ENCODE results near the gene CNGB1.
"Not testable (repeated sequence)": the region's sequence is repeated elsewhere in the genome, so short reads cannot be mapped to it uniquely, and the experiment has no call there.

Gene CNGB1

DNA sequence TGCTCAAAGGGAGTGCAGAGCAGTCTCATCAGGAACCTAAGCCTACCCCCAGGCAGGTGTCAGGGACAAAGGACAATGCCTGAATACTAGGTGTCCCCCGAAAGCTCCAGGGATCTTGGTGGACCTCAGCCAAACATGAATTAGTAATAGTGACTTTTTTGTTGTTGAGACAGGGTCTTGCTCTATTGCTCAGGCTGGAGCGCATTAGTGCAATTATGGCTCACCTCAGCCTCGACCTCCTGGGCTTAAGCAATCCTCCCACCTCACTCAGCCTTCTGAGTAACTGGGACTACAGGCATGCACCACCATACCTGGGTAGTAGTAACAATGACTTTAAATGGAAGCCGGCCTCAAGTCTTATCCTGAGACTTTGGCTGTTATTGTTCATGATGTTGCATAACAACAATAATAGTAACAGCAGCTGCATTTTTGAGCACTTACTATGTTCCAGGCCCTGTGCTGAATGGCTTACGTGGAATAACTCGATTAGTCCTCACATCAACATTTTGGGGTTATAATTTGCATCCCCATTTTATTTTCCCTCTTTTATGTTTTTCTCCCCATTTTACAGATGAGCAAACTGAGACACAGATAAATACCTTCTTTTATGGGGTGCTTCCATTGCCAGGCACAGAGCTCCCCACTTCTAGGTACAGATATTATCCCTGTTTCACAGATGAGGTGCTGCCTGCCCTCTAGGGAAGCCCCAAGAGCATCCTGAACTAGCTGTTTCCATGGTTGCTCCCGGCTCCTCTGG lies 19.5 kb downstream of the CNGB1 start:
- no peak for DNase-seq (ENCODE audit: low spot score)

DNA sequence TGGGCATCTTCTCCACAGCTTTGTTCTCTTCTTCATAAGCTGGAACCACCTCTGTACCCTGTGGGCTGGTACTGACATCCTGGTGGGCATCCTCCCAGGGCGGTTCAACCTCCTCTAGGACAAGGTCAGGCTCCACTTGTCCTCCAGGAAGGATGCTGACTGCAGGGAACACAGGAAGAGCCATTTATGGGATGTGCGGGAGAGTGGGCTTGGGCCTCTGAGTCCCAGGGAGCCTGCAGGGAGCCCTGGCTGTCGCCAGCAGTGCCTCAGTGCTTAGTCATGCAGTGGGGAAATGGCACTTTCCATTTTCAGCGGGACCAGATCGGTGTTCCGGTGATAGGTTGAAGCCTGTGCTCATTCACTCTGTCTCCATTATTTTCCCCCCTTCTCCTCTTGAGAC lies 20.5 kb downstream of the CNGB1 start:
- DNase-seq (ENCODE audit: low spot score), result no peak

DNA sequence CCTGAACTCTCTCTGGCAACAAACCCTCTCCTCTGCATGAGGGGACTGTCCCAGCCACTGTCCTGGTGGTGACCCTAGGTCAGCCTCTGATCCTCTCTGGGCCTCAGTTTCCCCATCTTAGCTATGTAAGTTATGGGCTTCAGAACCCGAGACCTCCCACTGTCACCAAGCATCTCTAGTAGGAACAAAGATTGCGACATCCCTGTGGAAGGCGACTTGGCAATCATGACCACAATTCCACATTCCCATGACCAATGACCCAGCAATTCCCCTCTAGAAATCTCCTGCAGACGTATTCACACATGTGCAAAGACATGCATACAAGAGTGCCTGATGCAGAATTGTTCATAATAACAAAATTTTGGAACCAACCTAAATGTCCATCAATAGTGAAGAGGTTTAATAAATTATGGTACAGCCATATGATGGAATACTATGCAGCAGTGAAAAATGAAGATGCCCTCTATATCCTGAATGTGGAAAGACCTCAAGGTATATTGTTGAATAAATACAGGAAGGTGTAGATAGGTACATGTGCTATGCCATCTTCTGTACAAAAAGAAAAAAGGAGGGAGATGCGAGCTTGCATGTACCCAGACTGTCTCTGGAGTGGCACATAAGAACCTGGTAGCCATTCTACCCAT lies 21.2 kb downstream of the CNGB1 start:
- DNase-seq (ENCODE audit: low spot score), result no peak

DNA sequence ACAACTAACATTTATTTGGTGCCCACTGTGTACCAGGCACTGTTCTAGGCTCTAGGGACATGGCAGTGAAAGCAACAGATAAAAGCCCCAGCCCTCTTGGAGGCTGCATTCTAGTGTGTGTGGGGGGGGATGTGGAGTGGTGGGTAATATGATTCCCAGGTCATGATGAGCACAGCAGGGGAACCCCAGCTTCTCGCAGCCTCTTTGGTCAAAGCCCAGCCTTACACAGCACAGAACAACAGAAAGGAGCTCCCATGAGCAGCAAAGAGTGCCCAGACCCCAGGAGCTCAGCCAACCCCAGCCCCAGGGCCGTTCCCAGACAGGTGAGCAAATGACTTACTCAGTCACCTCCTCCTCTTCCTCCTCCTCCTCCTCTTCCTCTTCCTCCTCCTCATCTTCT lies 21.9 kb downstream of the CNGB1 start:
- no peak for DNase-seq (ENCODE audit: low spot score)

DNA sequence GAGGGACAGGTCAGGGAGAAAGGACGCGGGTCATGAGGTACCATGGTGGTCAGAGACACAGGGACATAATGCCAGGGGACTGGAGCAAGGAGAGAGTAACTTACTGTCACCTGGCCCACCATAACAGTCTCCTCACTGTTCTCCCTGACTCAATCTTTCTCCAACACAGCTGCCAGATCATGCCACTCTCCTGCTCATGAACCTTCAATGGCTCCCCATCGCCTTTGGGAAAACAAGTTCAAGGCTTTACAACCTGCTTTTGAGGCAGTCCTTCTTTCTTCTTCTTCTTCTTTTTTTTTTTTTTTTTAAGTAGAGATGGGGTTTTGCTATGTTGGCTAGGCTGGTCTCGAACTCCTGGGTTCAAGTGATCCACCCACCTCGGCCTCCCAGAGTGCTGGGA lies 22.9 kb downstream of the CNGB1 start:
- no peak for DNase-seq (ENCODE audit: low spot score)

DNA sequence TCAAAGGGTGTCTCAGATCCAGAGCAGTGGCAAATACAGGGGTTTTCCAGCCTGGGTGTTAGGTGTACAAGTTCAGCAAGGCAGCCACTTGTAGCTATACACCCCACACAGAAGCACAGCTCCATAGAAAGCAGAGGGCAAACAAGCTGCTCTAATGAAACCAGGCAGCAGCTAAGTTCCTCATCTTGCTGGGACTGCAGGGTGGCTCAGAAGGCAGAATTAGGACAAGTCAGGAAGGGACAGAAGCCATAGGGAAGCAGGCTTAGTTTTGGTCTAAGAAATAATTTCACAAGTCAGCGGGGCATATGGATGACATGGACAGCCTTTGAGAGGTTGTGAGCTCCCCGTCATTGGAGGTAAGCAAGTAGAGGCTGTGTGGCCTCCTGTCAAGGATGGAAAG lies 23.7 kb downstream of the CNGB1 start:
- DNase-seq (ENCODE audit: low spot score), result no peak

DNA sequence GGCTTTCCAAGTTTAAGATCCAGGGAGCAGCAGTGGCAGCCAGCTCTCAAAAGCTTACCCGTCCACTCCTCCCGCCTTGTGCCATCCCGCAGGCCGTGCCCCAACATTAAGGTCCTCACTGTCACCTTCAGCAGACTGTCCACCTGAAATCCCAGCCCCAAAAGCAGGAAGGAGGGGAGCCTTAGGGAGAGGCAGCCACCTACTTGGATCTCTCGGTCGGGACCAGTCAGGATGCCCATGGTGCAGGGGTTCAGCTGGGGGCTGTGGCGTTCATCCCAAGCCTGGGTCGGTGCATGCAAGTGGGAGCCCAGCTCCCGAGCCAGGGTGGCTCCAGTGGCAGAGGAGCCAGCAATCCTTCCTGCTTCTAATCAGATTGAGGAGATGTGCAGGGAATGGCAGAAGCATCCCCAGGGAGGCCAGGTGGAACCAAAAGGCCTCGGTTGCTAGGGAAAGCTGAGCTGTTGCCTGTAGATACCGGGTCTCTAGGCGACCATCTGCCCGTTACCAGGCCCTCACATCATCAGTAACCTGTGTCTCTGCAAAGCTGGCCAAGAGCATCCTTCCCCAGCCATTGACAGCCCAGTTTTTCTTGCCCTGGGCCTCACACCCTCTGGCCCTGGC lies 24.6 kb downstream of the CNGB1 start:
- DNase-seq (ENCODE audit: low spot score), result no peak

DNA sequence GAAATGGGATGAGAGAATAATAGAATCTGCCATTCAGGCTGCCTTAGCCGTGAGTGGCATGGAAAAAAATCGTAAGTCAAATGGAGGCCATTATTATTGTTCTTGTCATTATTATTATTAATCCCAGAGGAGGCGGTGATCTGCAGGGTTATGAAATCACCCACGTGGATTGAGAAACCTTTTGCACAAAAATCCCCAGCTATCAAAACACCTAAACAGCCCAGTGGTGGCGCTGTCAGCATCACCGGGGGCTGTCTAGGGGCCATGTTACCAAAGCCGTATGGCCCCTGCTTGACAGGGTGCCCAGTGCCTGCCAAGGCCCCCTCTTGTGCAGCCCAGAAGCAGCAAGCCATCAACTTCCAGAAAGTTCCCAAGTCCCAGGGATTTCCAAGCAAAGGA lies 25.2 kb downstream of the CNGB1 start:
- no peak for DNase-seq (ENCODE audit: low spot score)

DNA sequence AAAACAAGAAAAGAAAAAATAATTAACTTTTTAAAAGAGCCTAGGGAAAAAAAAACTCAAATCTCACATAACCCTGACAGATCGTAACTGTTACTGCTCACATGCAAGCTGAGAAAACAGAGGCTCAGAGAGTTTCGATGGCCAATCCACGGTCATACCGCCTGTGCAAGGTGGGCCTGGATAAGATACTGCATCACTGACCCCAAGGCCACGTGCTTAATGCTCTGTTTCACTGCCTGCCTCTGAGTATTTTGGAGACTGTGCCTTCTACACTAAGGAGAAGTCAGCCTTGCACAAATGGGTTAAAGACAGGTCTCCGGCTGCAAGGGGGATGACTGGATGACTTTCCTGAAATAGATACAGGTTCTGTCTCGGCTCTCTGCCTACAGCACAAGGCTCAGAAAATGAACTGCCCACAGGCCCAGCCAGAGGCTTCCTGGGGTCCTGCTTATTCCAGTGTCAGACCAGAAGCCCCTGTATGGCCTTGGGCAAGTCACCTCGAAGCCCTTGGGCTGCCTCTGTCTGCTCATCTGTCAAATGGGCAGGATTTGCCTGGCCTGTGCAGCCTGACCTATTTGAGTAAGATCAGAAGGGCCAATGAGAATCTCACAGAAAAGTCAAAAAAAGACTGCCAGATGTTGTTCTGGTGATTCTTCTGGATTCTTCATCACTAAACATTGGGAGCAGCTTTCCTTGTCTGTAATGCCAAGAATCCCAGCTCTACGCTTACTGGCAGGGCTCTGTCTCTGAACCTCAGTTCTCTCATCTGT lies 25.8 kb downstream of the CNGB1 start:
- DNase-seq (ENCODE audit: low spot score), result no peak

DNA sequence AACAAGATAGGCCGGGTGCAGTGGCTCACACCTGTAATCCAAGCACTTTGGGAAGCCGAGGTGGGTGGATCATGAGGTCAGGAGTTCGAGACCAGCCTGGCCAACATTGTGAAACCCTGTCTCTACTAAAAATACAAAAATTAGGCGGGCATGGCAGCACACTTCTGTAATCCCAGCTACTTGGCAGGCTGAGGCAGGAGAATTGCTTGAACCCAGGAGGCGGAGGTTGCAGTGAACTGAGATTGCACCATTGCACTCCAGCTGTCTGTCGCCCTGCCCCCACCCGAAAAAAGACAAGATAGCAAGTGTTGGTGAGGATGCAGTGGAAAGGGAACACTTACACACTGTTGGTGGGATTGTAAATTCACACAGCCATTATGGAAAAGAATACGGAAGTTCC lies 27.5 kb downstream of the CNGB1 start:
- DNase-seq (ENCODE audit: low spot score), result not testable (repeated sequence)

DNA sequence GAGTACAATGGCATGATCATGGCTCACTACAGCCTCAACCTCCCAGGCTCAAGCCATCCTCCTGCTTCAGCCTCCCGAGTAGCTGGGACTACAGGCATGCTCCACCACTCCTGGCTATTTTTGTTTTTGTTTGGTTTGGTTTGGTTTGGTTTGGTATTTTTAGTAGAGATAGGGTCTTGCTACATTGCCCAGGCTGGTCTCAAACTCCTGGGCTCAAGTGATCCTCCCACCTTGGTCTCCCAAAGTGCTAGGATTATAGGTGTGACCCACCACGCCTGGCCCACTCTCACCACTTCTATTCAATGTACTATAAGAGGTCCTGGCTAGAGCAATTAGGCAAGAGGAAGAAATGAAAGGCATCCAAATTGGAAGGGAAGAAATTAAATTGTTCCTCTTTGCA lies 29.0 kb downstream of the CNGB1 start:
- DNase-seq (ENCODE audit: low spot score), result not testable (repeated sequence)

DNA sequence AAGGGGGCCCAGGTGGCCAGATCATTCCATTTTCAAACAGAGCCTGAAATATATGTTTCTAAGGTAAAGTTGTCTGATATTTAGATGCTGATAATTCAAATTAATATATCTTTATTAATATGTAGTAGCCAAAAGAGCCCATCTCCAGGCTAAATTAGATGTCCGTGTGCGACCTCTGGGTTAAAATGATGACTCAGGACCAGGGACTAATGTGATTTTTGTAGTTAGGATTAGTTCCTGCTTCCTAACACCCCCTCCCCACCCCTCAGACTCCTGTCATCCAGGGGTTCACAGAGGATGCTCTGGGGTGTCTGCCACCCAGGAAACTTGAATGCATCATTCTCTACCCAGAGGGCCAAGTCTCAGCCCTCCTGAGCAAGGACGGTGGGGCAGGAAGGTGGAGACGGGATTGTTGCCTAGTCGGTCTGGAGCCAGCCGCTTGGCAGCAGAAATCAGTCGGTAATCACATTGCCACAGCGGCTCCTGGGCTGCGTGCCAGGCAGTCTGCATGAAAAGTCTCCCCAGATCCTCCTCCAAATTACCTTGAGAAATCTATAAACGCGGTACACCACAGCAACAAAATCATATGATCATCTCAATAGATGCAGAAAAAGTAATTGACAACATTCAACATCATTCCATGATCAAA lies 29.8 kb downstream of the CNGB1 start:
- DNase-seq (ENCODE audit: low spot score), result no peak

DNA sequence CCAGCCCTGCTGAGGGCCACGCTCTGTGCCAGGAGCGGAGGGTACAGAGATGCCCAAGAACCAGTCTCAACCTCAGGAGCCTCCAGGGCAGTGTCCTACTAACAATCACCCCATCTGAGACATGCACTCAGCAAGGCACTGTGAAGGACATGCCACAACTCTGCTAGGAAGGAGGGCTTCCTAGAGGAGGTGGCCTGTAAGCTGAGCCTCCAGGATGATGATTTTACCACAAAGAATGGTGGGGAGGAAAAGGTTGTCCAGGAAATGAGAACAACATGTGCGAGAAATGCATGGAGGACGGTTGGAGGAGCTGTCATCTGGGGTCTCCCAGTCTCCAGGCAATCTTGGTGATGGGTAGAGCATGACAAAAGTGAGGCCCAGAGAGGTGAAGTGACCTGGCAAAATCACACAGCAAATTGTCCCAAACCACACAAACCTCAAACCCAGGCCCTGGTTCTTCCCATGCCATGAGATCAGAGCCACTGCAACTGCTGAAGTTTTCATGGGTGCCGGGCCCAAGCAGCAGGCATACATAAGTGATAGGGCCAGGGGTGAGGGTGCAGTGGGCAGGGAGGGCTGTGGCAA lies 30.5 kb downstream of the CNGB1 start:
- no peak for DNase-seq (ENCODE audit: low spot score)

DNA sequence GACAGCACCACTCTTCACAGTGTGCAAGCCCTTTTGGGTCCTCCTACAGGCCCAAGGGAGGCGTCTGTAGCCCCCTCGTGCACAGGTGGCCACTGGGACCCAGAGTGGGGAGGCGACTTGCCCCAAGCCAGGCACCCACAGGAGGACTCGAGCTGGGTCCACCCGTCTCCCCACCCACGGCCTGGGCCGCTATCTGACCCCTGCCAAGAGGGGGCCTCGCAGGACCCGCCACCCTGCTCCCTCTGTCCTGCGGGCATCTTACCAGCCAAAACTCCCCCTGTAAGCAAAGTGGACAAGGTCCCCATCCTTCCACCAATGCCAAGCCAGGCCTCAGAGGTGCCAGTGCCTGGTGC lies 31.1 kb downstream of the CNGB1 start:
- no peak for DNase-seq (ENCODE audit: low spot score)

DNA sequence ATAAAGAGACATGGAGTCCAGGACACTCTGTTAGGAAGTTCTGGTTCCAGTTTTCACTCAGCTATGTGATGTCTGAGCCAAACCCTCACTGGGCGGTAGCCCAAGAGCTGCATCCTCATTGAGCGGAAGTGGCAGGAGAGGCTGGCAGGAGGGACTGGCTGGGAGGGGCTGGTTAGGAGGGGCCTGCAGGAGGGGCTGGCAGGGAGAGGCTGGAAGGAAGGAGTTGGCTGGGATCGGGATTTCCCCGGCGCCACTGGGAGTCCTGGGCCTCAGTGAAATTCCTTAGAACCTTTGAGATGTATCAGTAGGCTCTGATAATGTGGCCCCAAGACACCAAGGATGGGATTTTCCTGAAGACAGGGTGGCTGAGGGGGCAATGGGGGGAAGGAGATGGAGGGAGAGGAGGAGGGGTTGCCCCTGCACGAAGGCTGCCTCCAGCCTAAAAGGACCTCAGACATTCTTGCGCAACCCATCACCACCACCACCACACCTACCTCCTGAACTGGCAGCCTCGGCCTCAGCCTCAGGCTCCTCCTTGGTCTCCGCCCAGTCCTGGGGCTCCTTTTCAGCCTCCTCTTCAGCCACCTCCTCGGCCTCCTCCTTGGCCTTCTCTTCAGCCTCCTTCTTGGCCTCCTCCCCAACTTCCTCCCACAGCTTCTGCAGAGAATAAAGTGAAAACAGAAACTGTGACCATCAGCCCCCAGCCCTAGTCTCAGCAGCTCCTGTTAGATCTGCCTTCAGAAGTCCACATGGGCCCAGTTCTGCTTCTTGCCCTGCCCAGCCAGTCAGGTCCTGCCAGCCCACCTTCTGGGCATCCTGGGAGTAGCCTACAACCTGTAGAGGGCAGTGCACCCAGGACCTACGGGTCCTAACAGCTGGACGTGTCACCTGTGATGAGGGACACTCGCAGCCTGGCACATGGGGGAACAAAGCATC lies 31.7 kb downstream of the CNGB1 start:
- no peak for DNase-seq (ENCODE audit: low spot score)

DNA sequence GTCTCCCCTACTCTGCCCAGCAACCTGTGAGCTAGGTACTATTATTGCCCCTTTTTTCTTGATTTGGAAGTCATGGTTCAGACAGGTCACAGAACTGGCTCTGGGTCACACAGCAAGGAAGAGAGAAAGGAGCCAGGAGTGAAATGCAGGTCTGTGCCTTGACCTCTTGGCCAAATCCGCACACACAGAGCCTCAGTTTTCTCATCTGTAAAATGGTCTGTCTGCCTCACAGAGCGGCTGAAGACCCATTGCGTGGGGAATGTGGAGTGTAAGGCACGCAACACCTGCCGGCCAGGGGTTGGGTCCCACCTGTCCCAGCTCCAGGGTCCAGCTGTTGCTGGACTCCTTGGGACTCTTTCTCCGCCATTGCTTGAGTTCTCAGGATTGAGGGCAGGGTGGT lies 32.4 kb downstream of the CNGB1 start:
- no peak for DNase-seq (ENCODE audit: low spot score)

DNA sequence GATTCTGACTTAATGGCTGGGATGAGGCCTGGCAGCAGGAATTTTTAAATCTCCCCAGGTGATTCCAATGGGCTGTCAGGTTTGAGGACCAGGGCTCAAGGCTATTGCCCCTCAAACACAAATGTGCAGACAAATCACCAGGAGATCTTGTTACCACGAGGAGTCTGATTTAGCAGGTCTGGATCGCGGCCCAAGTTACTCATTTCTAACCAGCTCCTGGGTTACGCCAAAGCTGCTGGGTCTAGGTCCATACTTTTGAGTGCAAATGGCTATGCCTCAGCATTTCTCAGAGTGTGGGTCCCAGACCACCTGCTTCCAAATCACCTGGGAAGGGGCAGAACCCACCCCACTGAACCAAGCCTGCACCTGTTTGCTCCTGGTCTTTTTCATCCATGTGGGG lies 33.1 kb downstream of the CNGB1 start:
- no peak for DNase-seq (ENCODE audit: low spot score)

DNA sequence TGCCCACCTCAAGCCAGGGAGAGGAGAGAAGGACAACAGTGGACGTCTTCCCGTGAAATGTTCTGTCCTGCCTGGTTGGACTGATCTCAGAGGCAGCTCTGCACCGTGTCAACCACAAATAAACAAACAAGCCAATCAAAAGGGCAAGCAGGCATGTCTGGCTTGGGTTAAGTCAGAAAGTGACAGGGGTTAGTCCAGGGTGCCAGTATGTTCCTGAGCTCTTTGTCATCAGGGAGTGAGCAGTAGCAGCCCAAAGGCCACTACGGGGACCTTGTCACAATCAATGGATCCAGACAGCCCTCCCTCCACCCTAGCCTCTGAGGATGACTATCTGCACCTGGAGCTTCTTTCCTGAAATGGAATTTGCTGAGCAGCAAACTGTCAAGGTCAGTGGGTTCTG lies 35.0 kb downstream of the CNGB1 start:
- no peak for DNase-seq (ENCODE audit: low spot score)

DNA sequence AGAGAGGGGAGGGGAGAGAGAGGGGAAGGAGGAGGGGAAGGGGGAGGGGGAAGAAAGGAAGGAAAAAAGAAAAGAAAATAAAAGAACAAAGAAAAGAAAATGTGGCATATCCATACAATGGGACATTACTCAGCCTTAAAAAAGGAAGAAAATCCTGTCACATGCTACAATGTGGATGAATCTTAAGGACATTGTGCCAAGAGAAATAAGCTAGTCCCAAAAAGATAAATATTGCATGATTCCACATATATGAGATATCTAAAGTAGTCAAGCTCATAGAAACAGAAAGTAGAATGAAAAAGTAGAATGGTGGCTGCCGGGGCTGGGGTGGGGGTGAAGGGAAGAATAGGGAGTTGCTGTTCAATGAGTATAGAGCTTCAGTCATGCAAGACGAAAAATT lies 40.4 kb downstream of the CNGB1 start:
- no peak for DNase-seq (ENCODE audit: low spot score)

DNA sequence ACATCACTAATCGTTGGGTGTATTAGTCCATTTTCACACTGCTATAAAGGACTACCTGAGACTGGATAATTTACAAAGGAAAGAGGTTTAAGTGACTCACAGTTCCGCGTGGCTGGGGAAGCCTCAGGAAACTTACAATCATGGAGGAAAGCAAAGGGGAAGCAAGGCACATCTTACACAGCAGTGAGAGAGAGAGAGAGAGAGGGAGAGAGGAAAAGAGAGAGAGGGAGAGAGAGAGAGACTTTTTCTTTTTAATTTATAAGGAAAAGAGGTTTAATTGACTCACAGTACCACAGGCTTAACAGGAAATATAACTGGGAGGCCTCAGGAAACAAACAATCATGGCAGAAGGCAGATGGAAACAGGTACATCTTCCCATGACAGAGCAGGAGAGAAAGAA lies 41.7 kb downstream of the CNGB1 start:
- no peak for DNase-seq (ENCODE audit: low spot score)

DNA sequence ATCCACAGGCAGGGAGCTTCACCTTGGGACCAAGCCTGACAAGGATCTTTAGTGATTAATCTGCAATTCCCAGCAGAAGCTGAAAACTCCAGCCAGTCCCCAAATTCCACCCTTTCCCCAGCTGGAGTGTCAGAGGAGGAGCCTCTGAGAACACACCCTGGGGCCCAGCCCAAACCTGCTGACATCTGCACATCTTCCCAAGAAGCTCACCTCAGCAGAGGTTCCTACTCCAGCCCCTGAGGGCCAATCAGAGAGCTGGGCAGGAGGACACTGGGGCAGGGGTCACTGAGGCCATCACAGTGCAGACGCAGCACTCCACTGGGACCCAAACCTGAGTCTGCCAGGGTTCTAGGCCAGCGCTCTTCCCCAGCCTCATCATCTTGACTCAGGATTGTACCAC lies 44.9 kb downstream of the CNGB1 start:
- no peak for DNase-seq (ENCODE audit: low spot score)

Data from CD4-positive, alpha-beta T cell treated with Interleukin-6 at 100 ng/mL for 8 hours (primary cell).